GM23248 (cell line): ENCODE results near the gene SPDYE17.
"Not testable (repeated sequence)": the region's sequence is repeated elsewhere in the genome, so short reads cannot be mapped to it uniquely, and the experiment has no call there.

Experiments used
- EZH2 ChIP-seq: fragments of 200-600 bp; sonication (generic); IDR thresholded peaks from 2 replicates; pipeline ENCODE4 v1.6.1; 2018; ENCODE audit warnings: antibody characterized with exemption, mild to moderate bottlenecking; ENCODE audit not compliant: insufficient read depth, poor library complexity, severe bottlenecking
- EZH2phosphoT487 ChIP-seq: fragments of 200-600 bp; sonication (generic); IDR thresholded peaks from 2 replicates; pipeline ENCODE4 v1.6.1; 2018; ENCODE audit warnings: antibody characterized with exemption, moderate library complexity, mild to moderate bottlenecking, low read depth; ENCODE audit not compliant: insufficient read depth

DNA sequence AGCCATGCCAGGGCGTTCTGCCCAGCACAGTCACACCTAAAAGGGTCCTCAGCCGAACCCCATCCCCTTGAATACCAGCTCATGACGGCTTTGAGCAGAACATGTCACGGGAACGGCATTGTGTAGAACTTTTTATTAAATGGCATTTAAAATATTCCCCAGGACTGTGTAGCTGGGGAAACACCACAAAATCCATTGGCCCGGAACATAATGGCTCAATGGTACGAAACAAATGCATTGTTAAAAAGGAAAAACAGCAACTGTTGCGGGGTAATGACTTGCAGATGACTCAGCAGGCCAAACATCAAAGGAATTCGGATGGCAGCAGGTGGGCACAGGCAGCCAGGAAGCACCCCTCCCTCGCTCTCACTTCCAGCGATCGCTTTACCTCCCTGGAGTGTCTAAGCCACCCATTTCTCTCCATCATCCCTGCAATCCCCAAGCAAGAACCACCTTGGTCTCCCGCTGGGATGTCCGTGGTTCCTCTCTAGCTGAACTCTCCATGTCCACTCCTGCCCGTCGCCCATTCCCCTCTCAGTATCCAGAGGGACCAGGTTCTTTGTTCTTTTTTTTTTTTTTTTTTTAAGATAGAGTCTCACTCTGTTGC is 22.0 kb downstream of the SPDYE17 start:
- TF ChIP-seq EZH2, EZH2phosphoT487: not testable (repeated sequence)
